MCF 10A (cell line): ENCODE measurements around the gene CABLES2. TPM values are rescaled to one million over a fixed set of nuclear protein-coding genes. Genes with fewer than 3 reads are reported as not detected.

Experiments
- BruUV-seq: library from RNA; stranded (reverse); fragments of 400-500 nt; replicated peaks from 2 replicates; lab custom pipeline; 2021; lab: Mats Ljungman, UMichigan
- CTCF ChIA-PET: fragments of 300-600 bp; sonication (Branson Sonifier 250); formaldehyde crosslinking; extraction: SDS; loops from one replicate; lab custom pipeline; 2021; ENCODE audit warnings: antibody characterized with exemption, inconsistent platforms; lab: Yijun Ruan, JAX
- POLR2A ChIA-PET: fragments of 300-600, 350-650 bp; sonication (Branson Sonifier 250); formaldehyde crosslinking; extraction: SDS; loops from one replicate; lab custom pipeline; 2020; ENCODE audit warnings: antibody characterized with exemption, inconsistent platforms; lab: Yijun Ruan, JAX
- DNase-seq: peaks from one replicate; pipeline ENCODE4 v3.0.0-alpha.2; 2018; ENCODE audit not compliant: unreplicated experiment
- H3K27ac Mint-ChIP-seq: one replicate; pipeline ENCODE4 v1.8.0; 2022; ENCODE audit warnings: mild to moderate bottlenecking, low read depth, mixed read lengths; ENCODE audit not compliant: unreplicated experiment
- H3K27me3 Mint-ChIP-seq: one replicate; pipeline ENCODE4 v1.8.0; 2022; ENCODE audit warnings: mixed read lengths; ENCODE audit not compliant: insufficient read depth, unreplicated experiment
- H3K36me3 Mint-ChIP-seq: one replicate; pipeline ENCODE4 v1.8.0; 2022; ENCODE audit warnings: mild to moderate bottlenecking, moderate library complexity, mixed read lengths; ENCODE audit not compliant: insufficient read depth, unreplicated experiment
- H3K4me1 Mint-ChIP-seq: one replicate; pipeline ENCODE4 v1.8.0; 2022; ENCODE audit warnings: mixed read lengths; ENCODE audit not compliant: insufficient read depth, unreplicated experiment
- H3K4me3 Mint-ChIP-seq: one replicate; pipeline ENCODE4 v1.8.0; 2022; ENCODE audit warnings: mild to moderate bottlenecking, moderate library complexity, mixed read lengths; ENCODE audit not compliant: unreplicated experiment
- H3K9me3 Mint-ChIP-seq: one replicate; pipeline ENCODE4 v1.8.0; 2022; ENCODE audit warnings: mixed read lengths; ENCODE audit not compliant: unreplicated experiment
- CTCF ChIP-seq: fragments of 200-600 bp; IDR thresholded peaks from one replicate; pipeline ENCODE4 v1.8.0; 2022; ENCODE audit warnings: antibody characterized with exemption, mild to moderate bottlenecking; ENCODE audit not compliant: unreplicated experiment
- intact Hi-C: fragments of 100-400 bp; cut with micrococcal nuclease; formaldehyde crosslinking; loops from 2 replicates; pipeline ENCODE4 v1.14.1; 2022
- total RNA-seq: library from RNA; stranded (reverse); gene quantifications from 2 replicates; pipeline ENCODE4 v1.2.3, GENCODE V29; 2022

CABLES2 gene
- total RNA-seq, 1 experiment from 2014 or later = 1.5 TPM

GRCh38 chr20:62349556-62350097, 57.5 kb downstream of the CABLES2 start:
- BruUV-seq = no TSS peak
- ChIA-PET POLR2A (interaction anchor here (0.6 to 7.4 kb wide), 18 partner anchors 8 to 303 kb away, joined by 3 to 347 read pairs (median 5); partner anchors contain the start of genes ADRM1, LAMA5 and RPS21), CTCF (interaction anchor here (0.6 to 4.9 kb wide), 11 partner anchors 10 to 268 kb away, joined by 3 to 63 read pairs (median 7); no protein-coding TSS in a partner anchor)
- H3K36me3 Mint-ChIP-seq = peaks cover 77% of the 10 kb centered on the region
- intact Hi-C loops = loop anchor here (1.0 kb wide), 1 partner anchor 47 kb away; the partner anchor contains the start of gene ADRM1
- no peaks in the 10 kb centered on the region for H3K27me3 Mint-ChIP-seq
- peak overlapping the region; percentile 53 for H3K4me3 Mint-ChIP-seq
- no peak for DNase-seq
- H3K9me3 Mint-ChIP-seq = peaks cover 8% of the 10 kb centered on the region
- peaks cover 22% of the 10 kb centered on the region for H3K4me1 Mint-ChIP-seq
- peak overlapping the region; percentile 93 for H3K27ac Mint-ChIP-seq
- no peak for TF ChIP-seq CTCF

- Mint-ChIP-seq H3K27ac (no peak overlapping the region), H3K36me3 (peaks cover 87% of the 10 kb centered on the region), H3K4me1 (peaks cover 22% of the 10 kb centered on the region), H3K27me3 (no peaks in the 10 kb centered on the region), H3K9me3 (peaks cover 8% of the 10 kb centered on the region), H3K4me3 (no peak overlapping the region)
- DNase-seq = no peak
- ChIA-PET CTCF (interaction anchor here (0.6 kb wide), 1 partner anchor 35 kb away, joined by 3 read pairs; no protein-coding TSS in a partner anchor), POLR2A (interaction anchor here (1.0 to 7.4 kb wide), 5 partner anchors 9 to 44 kb away, joined by 4 to 347 read pairs (median 48); partner anchors contain the start of genes ADRM1, LAMA5 and RPS21)
- BruUV-seq = no TSS peak
- intact Hi-C loops = no loop called here
- no peak for TF ChIP-seq CTCF
These were observed 58.5 kb downstream of the CABLES2 start for GRCh38 chr20:62348604-62349003.

- TF ChIP-seq CTCF = no peak
- no peaks in the 10 kb centered on the region for H3K27me3 Mint-ChIP-seq
- ChIA-PET CTCF (interaction anchor here (0.8 to 1.0 kb wide), 2 partner anchors 13 to 35 kb away, joined by 5 to 6 read pairs; no protein-coding TSS in a partner anchor), POLR2A (interaction anchor here (1.0 to 7.4 kb wide), 6 partner anchors 7 to 42 kb away, joined by 3 to 347 read pairs (median 36); partner anchors contain the start of genes ADRM1, LAMA5 and RPS21)
- H3K27ac Mint-ChIP-seq = no peak overlapping the region
- H3K9me3 Mint-ChIP-seq = peaks cover 8% of the 10 kb centered on the region
- peaks cover 91% of the 10 kb centered on the region for H3K36me3 Mint-ChIP-seq
- H3K4me1 Mint-ChIP-seq = peaks cover 16% of the 10 kb centered on the region
- BruUV-seq = no TSS peak
- H3K4me3 Mint-ChIP-seq = no peak overlapping the region
- no peak for DNase-seq
- intact Hi-C loops = no loop called here
These were observed 59.6 kb downstream of the CABLES2 start for GRCh38 chr20:62347445-62347844.

GRCh38 chr20:62347151-62347404, 60.0 kb downstream of the CABLES2 start:
- Mint-ChIP-seq H3K27ac (no peak overlapping the region), H3K27me3 (no peaks in the 10 kb centered on the region), H3K4me3 (no peak overlapping the region), H3K36me3 (peaks cover 91% of the 10 kb centered on the region), H3K4me1 (peaks cover 12% of the 10 kb centered on the region), H3K9me3 (peaks cover 8% of the 10 kb centered on the region)
- no TSS peak for BruUV-seq
- intact Hi-C loops = no loop called here
- DNase-seq = no peak
- ChIA-PET CTCF (interaction anchor here (0.8 to 1.0 kb wide), 2 partner anchors 13 to 36 kb away, joined by 5 to 6 read pairs; no protein-coding TSS in a partner anchor), POLR2A (interaction anchor here (1.0 to 7.4 kb wide), 4 partner anchors 11 to 42 kb away, joined by 3 to 347 read pairs (median 34); partner anchors contain the start of genes ADRM1 and LAMA5)
- no peak for TF ChIP-seq CTCF
